ENCODE measurements around the gene NGFR.
"Not testable (repeated sequence)": the region's sequence is repeated elsewhere in the genome, so short reads cannot be mapped to it uniquely, and the experiment has no call there.

The NGFR gene

GRCh38 chr17:49546546-49547535 is 51.7 kb downstream of the NGFR start:
- DNase-seq (ENCODE audit: low spot score) = no peak

GRCh38 chr17:49547566-49547965 is 52.5 kb downstream of the NGFR start:
- DNase-seq (ENCODE audit: low spot score) = no peak

GRCh38 chr17:49548051-49548505 is 53.0 kb downstream of the NGFR start:
- DNase-seq (ENCODE audit: low spot score) = no peak

- DNase-seq (ENCODE audit: low spot score) = no peak
Measured at GRCh38 chr17:49548506-49549310, 53.6 kb downstream of the NGFR start.

- DNase-seq (ENCODE audit: low spot score) = no peak
Measured at GRCh38 chr17:49549311-49549605, 54.2 kb downstream of the NGFR start.

GRCh38 chr17:49549691-49550678 is 54.9 kb downstream of the NGFR start:
- no peak for DNase-seq (ENCODE audit: low spot score)

GRCh38 chr17:49550764-49551163 is 55.7 kb downstream of the NGFR start:
- not testable (repeated sequence) for DNase-seq (ENCODE audit: low spot score)

- no peak for DNase-seq (ENCODE audit: low spot score)
Measured at GRCh38 chr17:49551221-49552069, 56.4 kb downstream of the NGFR start.

GRCh38 chr17:49552070-49552751 is 57.1 kb downstream of the NGFR start:
- no peak for DNase-seq (ENCODE audit: low spot score)

- no peak for DNase-seq (ENCODE audit: low spot score)
Measured at GRCh38 chr17:49553676-49554335, 58.7 kb downstream of the NGFR start.

- no peak for DNase-seq (ENCODE audit: low spot score)
Measured at GRCh38 chr17:49554694-49555494, 59.8 kb downstream of the NGFR start.

GRCh38 chr17:49555495-49556222 is 60.6 kb downstream of the NGFR start:
- no peak for DNase-seq (ENCODE audit: low spot score)

- no peak for DNase-seq (ENCODE audit: low spot score)
Measured at GRCh38 chr17:49556223-49556943, 61.3 kb downstream of the NGFR start.

GRCh38 chr17:49557312-49558024 is 62.4 kb downstream of the NGFR start:
- DNase-seq (ENCODE audit: low spot score) = no peak

Measured in globus pallidus (tissue), 1 donor.